OCI-LY7 (cell line): ENCODE results near the gene CFAP61. TPM values are rescaled to one million over a fixed set of nuclear protein-coding genes. Genes with fewer than 3 reads are reported as not detected.

ENCODE experiments used
- BruUV-seq: library from RNA; stranded (reverse); fragments of 400-500 nt; replicated peaks from 2 replicates; lab custom pipeline; 2021; lab: Mats Ljungman, UMichigan
- CTCF ChIA-PET: fragments of 300-600 bp; sonication (Branson Sonifier 250); formaldehyde crosslinking; loops from one replicate; lab custom pipeline; 2022; ENCODE audit warnings: antibody characterized with exemption; ENCODE audit not compliant: unreplicated experiment; lab: Charles Lee
- POLR2A ChIA-PET: fragments of 300-600 bp; sonication (Branson Sonifier 250); formaldehyde crosslinking; loops from one replicate; lab custom pipeline; 2022; ENCODE audit warnings: antibody characterized with exemption; lab: Charles Lee
- DNase-seq: peaks from one replicate; pipeline ENCODE4 v3.0.0-alpha.2; 2015; ENCODE audit warnings: low spot score
- H2AFZ ChIP-seq: fragments of 200-600 bp; sonication (generic), shearing (Covaris generic); 2 replicates; pipeline ENCODE4 v1.6.1; 2014; ENCODE audit warnings: mild to moderate bottlenecking, antibody characterized with exemption, low read length, moderate library complexity
- H3K27ac ChIP-seq: fragments of 200-600 bp; sonication (generic); 2 replicates; pipeline ENCODE4 v1.5.1; 2014; ENCODE audit warnings: mixed run types, low read depth, mild to moderate bottlenecking, moderate library complexity, low read length, inconsistent platforms; ENCODE audit not compliant: poor library complexity, severe bottlenecking
- H3K36me3 ChIP-seq: fragments of 200-600 bp; sonication (generic); 2 replicates; pipeline ENCODE4 v1.6.1; 2014; ENCODE audit warnings: mild to moderate bottlenecking, antibody characterized with exemption, low read length, moderate library complexity, mixed read lengths; ENCODE audit not compliant: insufficient read depth
- H3K4me1 ChIP-seq: fragments of 200-600 bp; sonication (generic); 2 replicates; pipeline ENCODE4 v1.5.1; 2014; ENCODE audit warnings: mild to moderate bottlenecking, low read length; ENCODE audit not compliant: insufficient read depth, poor library complexity, severe bottlenecking
- H3K4me2 ChIP-seq: fragments of 200-600 bp; sonication (generic); 2 replicates; pipeline ENCODE4 v1.6.1; 2014; ENCODE audit warnings: mild to moderate bottlenecking, low read length
- H3K4me3 ChIP-seq: fragments of 200-600 bp; sonication (generic); 2 replicates; pipeline ENCODE4 v1.5.1; 2014; ENCODE audit warnings: mild to moderate bottlenecking, low read depth, low read length; ENCODE audit not compliant: poor library complexity, severe bottlenecking
- H3K79me2 ChIP-seq: fragments of 200-600 bp; sonication (generic); 2 replicates; pipeline ENCODE4 v1.6.1; 2016; ENCODE audit warnings: low read depth, mild to moderate bottlenecking, low read length, moderate library complexity, mixed read lengths; ENCODE audit not compliant: insufficient read depth
- H3K9me2 ChIP-seq: fragments of 200-600 bp; sonication (generic); 2 replicates; pipeline ENCODE4 v1.6.1; 2016; ENCODE audit warnings: mild to moderate bottlenecking, low read length, mixed read lengths; ENCODE audit not compliant: insufficient read depth
- H3K9me3 ChIP-seq: fragments of 200-600 bp; sonication (generic); 2 replicates; pipeline ENCODE4 v1.6.1; 2014; ENCODE audit warnings: mild to moderate bottlenecking, mixed run types, low read length, mixed read lengths
- H4K20me1 ChIP-seq: fragments of 200-600 bp; sonication (generic); 2 replicates; pipeline ENCODE4 v1.6.1; 2014; ENCODE audit warnings: mild to moderate bottlenecking, antibody characterized with exemption, low read length, moderate library complexity, mixed read lengths; ENCODE audit not compliant: insufficient read depth
- CTCF ChIP-seq: fragments of 200-600 bp; sonication (generic); conservative IDR thresholded peaks from 2 replicates; pipeline ENCODE4 v1.5.1; 2014; ENCODE audit warnings: mild to moderate bottlenecking, antibody characterized with exemption, low read length, moderate library complexity, mixed read lengths
- EZH2phosphoT487 ChIP-seq: fragments of 200-600 bp; sonication (generic); IDR thresholded peaks from 2 replicates; pipeline ENCODE4 v1.6.1; 2018; ENCODE audit warnings: low read depth, borderline replicate concordance, mild to moderate bottlenecking, mixed run types, antibody characterized with exemption, low read length, moderate library complexity, mixed read lengths
- intact Hi-C: fragments of 100-400 bp; cut with micrococcal nuclease; formaldehyde crosslinking; loops from one replicate; pipeline ENCODE4 v1.10.0; 2022; ENCODE audit not compliant: unreplicated experiment
- total RNA-seq, 2 experiments: library from RNA; depleted of rRNA in 1 of 2; stranded (reverse); fragments of >200 nt in 1 of 2; shearing (Covaris generic) in 1 of 2; gene quantifications; 2 replicates each; pipeline ENCODE4 v1.2.3, GENCODE V29; 2014 to 2022

Gene CFAP61
- total RNA-seq, 2 experiments from 2014 or later = 0.06 TPM; not detected in 1

- no peak overlapping the region for H3K27ac ChIP-seq
- H3K9me2 ChIP-seq = no peaks in the 10 kb centered on the region
- no peak for TF ChIP-seq CTCF
- no peak for TF ChIP-seq EZH2phosphoT487
- no TSS peak for BruUV-seq
- ChIA-PET CTCF (no interaction called here), POLR2A (no interaction called here)
- no peaks in the 10 kb centered on the region for H4K20me1 ChIP-seq
- H3K9me3 ChIP-seq = no peaks in the 10 kb centered on the region
- H3K4me3 ChIP-seq = no peak overlapping the region
- intact Hi-C loops = no loop called here
- no peaks in the 10 kb centered on the region for H3K36me3 ChIP-seq
- DNase-seq = no peak
- peaks cover 10% of the 10 kb centered on the region for H3K4me1 ChIP-seq
- H2AFZ ChIP-seq = no peak overlapping the region
- no peak overlapping the region for H3K4me2 ChIP-seq
- no peaks in the 10 kb centered on the region for H3K79me2 ChIP-seq
Observed at GRCh38 chr20:20329564-20329963, 277.2 kb downstream of the CFAP61 start.

GRCh38 chr20:20331156-20331555, 278.8 kb downstream of the CFAP61 start:
- Histone ChIP-seq H3K4me1 (peaks cover 15% of the 10 kb centered on the region), H3K9me2 (no peaks in the 10 kb centered on the region), H3K4me3 (no peak overlapping the region), H2AFZ (no peak overlapping the region), H3K27ac (no peak overlapping the region), H3K4me2 (no peak overlapping the region), H3K9me3 (no peaks in the 10 kb centered on the region), H4K20me1 (no peaks in the 10 kb centered on the region), H3K79me2 (no peaks in the 10 kb centered on the region), H3K36me3 (no peaks in the 10 kb centered on the region)
- ChIA-PET CTCF (no interaction called here), POLR2A (interaction anchor here (0.6 kb wide), 1 partner anchor 238 kb away, joined by 3 read pairs; no protein-coding TSS in a partner anchor)
- no peak for DNase-seq
- no peak for TF ChIP-seq CTCF
- TF ChIP-seq EZH2phosphoT487 = no peak
- intact Hi-C loops = no loop called here
- BruUV-seq = no TSS peak

- intact Hi-C loops = no loop called here
- no peak overlapping the region for H3K4me3 ChIP-seq
- TF ChIP-seq CTCF = no peak
- no peak for TF ChIP-seq EZH2phosphoT487
- DNase-seq = no peak
- no peaks in the 10 kb centered on the region for H3K79me2 ChIP-seq
- H3K27ac ChIP-seq = no peak overlapping the region
- peak overlapping the region; percentile 27; the same call in 1 of the 2 replicates for H2AFZ ChIP-seq
- peaks cover 15% of the 10 kb centered on the region for H3K4me1 ChIP-seq
- no peaks in the 10 kb centered on the region for H3K9me3 ChIP-seq
- H3K4me2 ChIP-seq = no peak overlapping the region
- ChIA-PET CTCF (no interaction called here), POLR2A (interaction anchor here (0.6 to 0.7 kb wide), 2 partner anchors 238 to 1249 kb away, joined by 3 read pairs; no protein-coding TSS in a partner anchor)
- H3K9me2 ChIP-seq = no peaks in the 10 kb centered on the region
- H3K36me3 ChIP-seq = no peaks in the 10 kb centered on the region
- H4K20me1 ChIP-seq = no peaks in the 10 kb centered on the region
- no TSS peak for BruUV-seq
Observed at GRCh38 chr20:20331817-20332216, 279.5 kb downstream of the CFAP61 start.
